OCI-LY7 (cell line): Measurements from ENCODE around the gene STXBP5. TPM values are rescaled to one million over a fixed set of nuclear protein-coding genes. Genes with fewer than 3 reads are reported as not detected.

Experiments used
- BruUV-seq: library from RNA; stranded (reverse); fragments of 400-500 nt; replicated peaks from 2 replicates; lab custom pipeline; 2021; lab: Mats Ljungman, UMichigan
- CTCF ChIA-PET: fragments of 300-600 bp; sonication (Branson Sonifier 250); formaldehyde crosslinking; loops from one replicate; lab custom pipeline; 2022; ENCODE audit warnings: antibody characterized with exemption; ENCODE audit not compliant: unreplicated experiment; lab: Charles Lee
- POLR2A ChIA-PET: fragments of 300-600 bp; sonication (Branson Sonifier 250); formaldehyde crosslinking; loops from one replicate; lab custom pipeline; 2022; ENCODE audit warnings: antibody characterized with exemption; lab: Charles Lee
- DNase-seq: peaks from one replicate; pipeline ENCODE4 v3.0.0-alpha.2; 2015; ENCODE audit warnings: low spot score
- H2AFZ ChIP-seq: fragments of 200-600 bp; sonication (generic), shearing (Covaris generic); 2 replicates; pipeline ENCODE4 v1.6.1; 2014; ENCODE audit warnings: mild to moderate bottlenecking, antibody characterized with exemption, low read length, moderate library complexity
- H3K27ac ChIP-seq: fragments of 200-600 bp; sonication (generic); 2 replicates; pipeline ENCODE4 v1.5.1; 2014; ENCODE audit warnings: mixed run types, low read depth, mild to moderate bottlenecking, moderate library complexity, low read length, inconsistent platforms; ENCODE audit not compliant: poor library complexity, severe bottlenecking
- H3K36me3 ChIP-seq: fragments of 200-600 bp; sonication (generic); 2 replicates; pipeline ENCODE4 v1.6.1; 2014; ENCODE audit warnings: mild to moderate bottlenecking, antibody characterized with exemption, low read length, moderate library complexity, mixed read lengths; ENCODE audit not compliant: insufficient read depth
- H3K4me1 ChIP-seq: fragments of 200-600 bp; sonication (generic); 2 replicates; pipeline ENCODE4 v1.5.1; 2014; ENCODE audit warnings: mild to moderate bottlenecking, low read length; ENCODE audit not compliant: insufficient read depth, poor library complexity, severe bottlenecking
- H3K4me2 ChIP-seq: fragments of 200-600 bp; sonication (generic); 2 replicates; pipeline ENCODE4 v1.6.1; 2014; ENCODE audit warnings: mild to moderate bottlenecking, low read length
- H3K4me3 ChIP-seq: fragments of 200-600 bp; sonication (generic); 2 replicates; pipeline ENCODE4 v1.5.1; 2014; ENCODE audit warnings: mild to moderate bottlenecking, low read depth, low read length; ENCODE audit not compliant: poor library complexity, severe bottlenecking
- H3K79me2 ChIP-seq: fragments of 200-600 bp; sonication (generic); 2 replicates; pipeline ENCODE4 v1.6.1; 2016; ENCODE audit warnings: low read depth, mild to moderate bottlenecking, low read length, moderate library complexity, mixed read lengths; ENCODE audit not compliant: insufficient read depth
- H3K9me2 ChIP-seq: fragments of 200-600 bp; sonication (generic); 2 replicates; pipeline ENCODE4 v1.6.1; 2016; ENCODE audit warnings: mild to moderate bottlenecking, low read length, mixed read lengths; ENCODE audit not compliant: insufficient read depth
- H3K9me3 ChIP-seq: fragments of 200-600 bp; sonication (generic); 2 replicates; pipeline ENCODE4 v1.6.1; 2014; ENCODE audit warnings: mild to moderate bottlenecking, mixed run types, low read length, mixed read lengths
- H4K20me1 ChIP-seq: fragments of 200-600 bp; sonication (generic); 2 replicates; pipeline ENCODE4 v1.6.1; 2014; ENCODE audit warnings: mild to moderate bottlenecking, antibody characterized with exemption, low read length, moderate library complexity, mixed read lengths; ENCODE audit not compliant: insufficient read depth
- CTCF ChIP-seq: fragments of 200-600 bp; sonication (generic); conservative IDR thresholded peaks from 2 replicates; pipeline ENCODE4 v1.5.1; 2014; ENCODE audit warnings: mild to moderate bottlenecking, antibody characterized with exemption, low read length, moderate library complexity, mixed read lengths
- EZH2phosphoT487 ChIP-seq: fragments of 200-600 bp; sonication (generic); IDR thresholded peaks from 2 replicates; pipeline ENCODE4 v1.6.1; 2018; ENCODE audit warnings: low read depth, borderline replicate concordance, mild to moderate bottlenecking, mixed run types, antibody characterized with exemption, low read length, moderate library complexity, mixed read lengths
- intact Hi-C: fragments of 100-400 bp; cut with micrococcal nuclease; formaldehyde crosslinking; loops from one replicate; pipeline ENCODE4 v1.10.0; 2022; ENCODE audit not compliant: unreplicated experiment
- total RNA-seq, 2 experiments: library from RNA; depleted of rRNA in 1 of 2; stranded (reverse); fragments of >200 nt in 1 of 2; shearing (Covaris generic) in 1 of 2; gene quantifications; 2 replicates each; pipeline ENCODE4 v1.2.3, GENCODE V29; 2014 to 2022

The STXBP5 gene
- total RNA-seq, 2 experiments from 2014 or later = 12.3 to 15.4 TPM

DNA sequence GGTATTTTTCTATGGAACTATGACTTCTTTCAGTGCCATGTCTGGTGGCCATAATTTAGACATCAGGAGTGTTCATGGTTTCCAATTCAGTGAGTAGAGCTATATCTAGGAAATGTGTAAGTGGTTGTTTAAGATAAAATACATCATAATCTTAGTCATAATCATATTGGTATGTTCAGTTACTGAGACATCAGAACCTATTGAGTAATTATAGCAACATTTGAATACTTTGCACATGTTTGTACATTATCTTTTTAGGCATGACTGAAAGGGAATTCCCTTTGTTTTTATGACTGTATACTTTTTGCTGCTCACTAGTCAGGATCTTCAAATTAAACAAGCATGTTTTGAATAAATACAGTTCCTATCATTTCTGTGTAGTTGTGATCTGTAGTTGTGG is 64.0 kb downstream of the STXBP5 start:
- Histone ChIP-seq H3K9me3 (no peaks in the 10 kb centered on the region), H3K9me2 (no peaks in the 10 kb centered on the region), H4K20me1 (no peaks in the 10 kb centered on the region), H3K4me2 (no peak overlapping the region), H2AFZ (no peak overlapping the region), H3K4me1 (no peaks in the 10 kb centered on the region), H3K36me3 (no peaks in the 10 kb centered on the region), H3K4me3 (no peak overlapping the region), H3K27ac (no peak overlapping the region), H3K79me2 (no peaks in the 10 kb centered on the region)
- no peak for DNase-seq
- intact Hi-C loops = no loop called here
- no peak for TF ChIP-seq EZH2phosphoT487
- no peak for TF ChIP-seq CTCF
- POLR2A ChIA-PET = interaction anchor here (1.9 kb wide), 1 partner anchor 16 kb away, joined by 5 read pairs; no protein-coding TSS in a partner anchor
- BruUV-seq = no TSS peak
- CTCF ChIA-PET = no interaction called here

DNA sequence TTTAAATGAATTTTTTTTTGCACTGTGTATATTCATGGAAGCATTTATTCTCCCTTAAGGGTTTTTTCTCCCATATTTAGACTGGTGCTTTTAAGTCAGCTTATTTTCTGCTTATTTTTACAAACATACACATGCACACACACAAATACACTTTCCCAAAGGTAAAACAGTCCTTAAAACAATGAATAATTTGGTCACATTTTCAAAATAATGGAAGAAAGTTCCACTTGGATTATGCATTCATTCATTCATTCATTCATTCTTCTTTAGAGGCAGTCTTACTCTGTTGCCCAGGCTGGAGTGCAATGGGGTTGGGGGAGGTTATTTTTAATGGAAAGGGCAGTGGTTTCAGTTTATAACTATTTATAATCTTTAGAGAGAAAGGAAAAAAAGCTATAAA is 69.8 kb downstream of the STXBP5 start:
- no peak overlapping the region for H2AFZ ChIP-seq
- DNase-seq = no peak
- intact Hi-C loops = no loop called here
- no peaks in the 10 kb centered on the region for H3K79me2 ChIP-seq
- CTCF ChIA-PET = no interaction called here
- no peaks in the 10 kb centered on the region for H4K20me1 ChIP-seq
- no peaks in the 10 kb centered on the region for H3K9me2 ChIP-seq
- POLR2A ChIA-PET = interaction anchor here (0.5 to 0.9 kb wide), 2 partner anchors 9 to 202 kb away, joined by 3 to 5 read pairs; no protein-coding TSS in a partner anchor
- no peak overlapping the region for H3K27ac ChIP-seq
- no peak overlapping the region for H3K4me2 ChIP-seq
- H3K4me3 ChIP-seq = no peak overlapping the region
- no peaks in the 10 kb centered on the region for H3K4me1 ChIP-seq
- no peaks in the 10 kb centered on the region for H3K9me3 ChIP-seq
- no peak for TF ChIP-seq EZH2phosphoT487
- no peak for TF ChIP-seq CTCF
- H3K36me3 ChIP-seq = peaks cover 14% of the 10 kb centered on the region
- no TSS peak for BruUV-seq

GRCh38 chr6:147274776-147275175 is 70.6 kb downstream of the STXBP5 start:
- no peaks in the 10 kb centered on the region for H3K4me1 ChIP-seq
- H3K79me2 ChIP-seq = no peaks in the 10 kb centered on the region
- ChIA-PET POLR2A (interaction anchor here (0.7 kb wide), 1 partner anchor 58 kb away, joined by 3 read pairs; no protein-coding TSS in a partner anchor), CTCF (no interaction called here)
- no peak overlapping the region for H2AFZ ChIP-seq
- H3K9me2 ChIP-seq = no peaks in the 10 kb centered on the region
- H3K4me3 ChIP-seq = no peak overlapping the region
- no peak for TF ChIP-seq EZH2phosphoT487
- no peak for TF ChIP-seq CTCF
- no peak overlapping the region for H3K27ac ChIP-seq
- H3K36me3 ChIP-seq = peaks cover 17% of the 10 kb centered on the region
- H3K4me2 ChIP-seq = no peak overlapping the region
- no peaks in the 10 kb centered on the region for H3K9me3 ChIP-seq
- no peaks in the 10 kb centered on the region for H4K20me1 ChIP-seq
- no TSS peak for BruUV-seq
- intact Hi-C loops = no loop called here
- no peak for DNase-seq
